PC-9 (cell line): ENCODE results near the gene VPS4A.

Experiments
- CTCF ChIP-seq: fragments of 200-600 bp; sonication (generic); conservative IDR thresholded peaks from 2 replicates; pipeline ENCODE4 v1.6.1; 2017; ENCODE audit warnings: mixed run types, antibody characterized with exemption, mild to moderate bottlenecking, moderate library complexity
- EZH2 ChIP-seq: fragments of 200-600 bp; sonication (generic); IDR thresholded peaks from 2 replicates; pipeline ENCODE4 v1.8.0; 2017; ENCODE audit warnings: antibody characterized with exemption, low read depth

- TF ChIP-seq EZH2 = no peak
- no peak for TF ChIP-seq CTCF
These were observed 2.3 kb downstream of the VPS4A start for GRCh38 chr16:69313469-69313868.
